A673 (cell line): Measurements from ENCODE around the gene CCDC73. TPM values are rescaled to one million over a fixed set of nuclear protein-coding genes. Genes with fewer than 3 reads are reported as not detected.

Experiments used
- BruUV-seq: library from RNA; stranded (reverse); fragments of 400-500 nt; replicated peaks from 2 replicates; lab custom pipeline; 2021; lab: Mats Ljungman, UMichigan
- CTCF ChIA-PET: fragments of 300-600 bp; sonication (Branson Sonifier 250); formaldehyde crosslinking; loops from one replicate; lab custom pipeline; 2022; ENCODE audit warnings: antibody characterized with exemption; lab: Charles Lee
- POLR2A ChIA-PET: fragments of 300-600 bp; sonication (Branson Sonifier 250); formaldehyde crosslinking; loops from one replicate; lab custom pipeline; 2022; ENCODE audit warnings: antibody characterized with exemption; ENCODE audit not compliant: low non-redundant PET; lab: Charles Lee
- DNase-seq: peaks from one replicate; pipeline ENCODE4 v3.0.0-alpha.2; 2015; ENCODE audit warnings: low spot score
- H3K27ac ChIP-seq: fragments of 200-600 bp; sonication (generic); 2 replicates; pipeline ENCODE4 v1.5.1; 2016; ENCODE audit warnings: mixed run types, low read depth, mild to moderate bottlenecking, mixed read lengths, antibody characterized with exemption, low read length; ENCODE audit not compliant: poor library complexity, severe bottlenecking
- H3K27me3 ChIP-seq: fragments of 200-600 bp; sonication (generic); replicated peaks from 2 replicates; pipeline ENCODE4 v1.6.1; 2017; ENCODE audit warnings: mixed run types, low read depth, mild to moderate bottlenecking, mixed read lengths, antibody characterized with exemption, low read length; ENCODE audit not compliant: insufficient read depth, poor library complexity
- H3K36me3 ChIP-seq: fragments of 200-600 bp; sonication (generic); 2 replicates; pipeline ENCODE4 v1.6.1; 2016; ENCODE audit warnings: mixed run types, mild to moderate bottlenecking, mixed read lengths, antibody characterized with exemption, low read length; ENCODE audit not compliant: insufficient read depth, poor library complexity, severe bottlenecking
- H3K4me1 ChIP-seq: fragments of 200-600 bp; sonication (generic); 2 replicates; pipeline ENCODE4 v1.6.1; 2017; ENCODE audit warnings: mixed run types, mild to moderate bottlenecking, mixed read lengths, antibody characterized with exemption, low read length; ENCODE audit not compliant: insufficient read depth, poor library complexity, severe bottlenecking
- H3K4me3 ChIP-seq: fragments of 200-600 bp; sonication (generic); 2 replicates; pipeline ENCODE4 v1.5.1; 2016; ENCODE audit warnings: low read depth, mixed run types, mild to moderate bottlenecking, mixed read lengths, low read length; ENCODE audit not compliant: poor library complexity, severe bottlenecking
- H3K9me3 ChIP-seq: fragments of 200-600 bp; sonication (generic); 2 replicates; pipeline ENCODE4 v1.6.1; 2016; ENCODE audit warnings: mixed run types, low read depth, mild to moderate bottlenecking, mixed read lengths, antibody characterized with exemption, low read length; ENCODE audit not compliant: poor library complexity, severe bottlenecking
- CTCF ChIP-seq: fragments of 300-800, 200-600 bp; sonication (generic); conservative IDR thresholded peaks from 2 replicates; pipeline ENCODE4 v1.5.1; 2017; ENCODE audit warnings: low read depth, mild to moderate bottlenecking, antibody characterized with exemption, low read length, moderate library complexity, mixed read lengths
- EZH2 ChIP-seq: fragments of 200-600 bp; sonication (generic); IDR thresholded peaks from 2 replicates; pipeline ENCODE4 v1.6.1; 2017; ENCODE audit warnings: borderline replicate concordance, low read depth, mild to moderate bottlenecking, mixed read lengths, antibody characterized with exemption, low read length; ENCODE audit not compliant: poor library complexity, severe bottlenecking
- intact Hi-C: fragments of 100-400 bp; cut with micrococcal nuclease; formaldehyde crosslinking; loops from one replicate; pipeline ENCODE4 v1.10.0; 2022; ENCODE audit not compliant: unreplicated experiment
- total RNA-seq: library from RNA; stranded (reverse); gene quantifications from 2 replicates; pipeline ENCODE4 v1.2.3, GENCODE V29; 2021

Gene CCDC73
- total RNA-seq, 1 experiment from 2014 or later, result not detected

GRCh38 chr11:32561835-32562234 is 232.6 kb downstream of the CCDC73 start:
- no peak for TF ChIP-seq EZH2
- TF ChIP-seq CTCF, result peak; percentile 57
- no peak overlapping the region for H3K27ac ChIP-seq
- H3K27me3 ChIP-seq, result no peaks in the 10 kb centered on the region
- CTCF ChIA-PET, result interaction anchor here (0.8 kb wide), 1 partner anchor 176 kb away, joined by 4 read pairs; no protein-coding TSS in a partner anchor
- intact Hi-C loops, result no loop called here
- DNase-seq, result peak; percentile 53
- no peaks in the 10 kb centered on the region for H3K36me3 ChIP-seq
- H3K9me3 ChIP-seq, result no peaks in the 10 kb centered on the region
- no TSS peak for BruUV-seq
- no peak overlapping the region for H3K4me3 ChIP-seq
- no peaks in the 10 kb centered on the region for H3K4me1 ChIP-seq
- POLR2A ChIA-PET, result interaction anchor here (0.5 kb wide), 1 partner anchor 11 kb away, joined by 3 read pairs; no protein-coding TSS in a partner anchor

- Histone ChIP-seq H3K27me3 (no peaks in the 10 kb centered on the region), H3K4me3 (no peak overlapping the region), H3K9me3 (no peaks in the 10 kb centered on the region), H3K36me3 (no peaks in the 10 kb centered on the region), H3K27ac (no peak overlapping the region), H3K4me1 (no peaks in the 10 kb centered on the region)
- no peak for DNase-seq
- CTCF ChIA-PET, result no interaction called here
- intact Hi-C loops, result no loop called here
- no peak for TF ChIP-seq CTCF
- TF ChIP-seq EZH2, result no peak
- no TSS peak for BruUV-seq
- POLR2A ChIA-PET, result no interaction called here
Observed at GRCh38 chr11:32555895-32556294, 238.6 kb downstream of the CCDC73 start.

GRCh38 chr11:32555091-32555490 is 239.4 kb downstream of the CCDC73 start:
- TF ChIP-seq CTCF (no peak), EZH2 (no peak)

More at GRCh38 chr11:32555091-32555490, 239.4 kb downstream of the CCDC73 start:
- Histone ChIP-seq H3K36me3 (no peaks in the 10 kb centered on the region), H3K27me3 (peaks cover 1% of the 10 kb centered on the region), H3K9me3 (no peaks in the 10 kb centered on the region), H3K27ac (no peak overlapping the region), H3K4me3 (no peak overlapping the region), H3K4me1 (no peaks in the 10 kb centered on the region)
- POLR2A ChIA-PET, result interaction anchor here (0.5 kb wide), 1 partner anchor 17 kb away, joined by 15 read pairs; no protein-coding TSS in a partner anchor
- no peak for DNase-seq
- intact Hi-C loops, result no loop called here
- CTCF ChIA-PET, result no interaction called here
- no TSS peak for BruUV-seq

Other genes with a start within 250 kb of the CCDC73 start
- gene EIF3M, start 210.8 kb downstream of the CCDC73 start, total RNA-seq, result 1,025 and 1,119 TPM in 2 replicates
- gene PRRG4, start 35.3 kb upstream of the CCDC73 start, total RNA-seq, result 2.9 and 3.8 TPM in 2 replicates
- 98.6 and 111 TPM in 2 replicates for gene QSER1, start 98.1 kb upstream of the CCDC73 start, total RNA-seq
- gene DEPDC7, start 221.2 kb upstream of the CCDC73 start, total RNA-seq, result 11.4 and 12.4 TPM in 2 replicates
- 43.7 and 44.5 TPM in 2 replicates for gene TCP11L1, start 244.9 kb upstream of the CCDC73 start, total RNA-seq